ENCODE results near the gene MBD5.

DNA sequence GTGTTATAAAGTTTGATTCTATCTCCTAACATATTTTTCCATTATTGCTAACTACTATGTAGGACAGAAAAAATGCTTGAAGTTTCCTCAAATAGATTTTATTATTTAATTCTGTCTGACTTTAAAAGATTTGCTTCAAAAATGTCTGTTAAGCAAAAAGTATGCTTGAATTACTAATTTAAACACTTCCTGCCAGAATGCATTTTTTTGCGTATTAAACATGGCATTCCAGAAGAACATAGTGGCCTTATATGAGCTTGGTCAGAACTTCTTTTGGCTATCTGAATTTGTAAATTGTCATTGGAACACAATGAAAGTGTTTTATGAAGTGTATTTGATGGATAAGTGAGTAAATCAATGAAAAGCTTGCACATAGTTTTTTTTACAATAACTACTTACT lies 37.8 kb downstream of the MBD5 start:
- TF ChIP-seq EZH2phosphoT487 (IDR thresholded peaks at IDR 0.05; ENCODE audit: insufficient read depth, low read depth) (no peak), EZH2 (IDR thresholded peaks at IDR 0.05; ENCODE audit: insufficient read depth, poor library complexity, severe bottlenecking) (no peak)
